Osteocyte (in vitro differentiated cells): ENCODE results near the gene CEMIP. TPM values are rescaled to one million over a fixed set of nuclear protein-coding genes. Genes with fewer than 3 reads are reported as not detected.

Source experiments
- DNase-seq: peaks from one replicate; pipeline ENCODE4 v3.0.0; 2021; ENCODE audit warnings: mixed read lengths; ENCODE audit not compliant: unreplicated experiment; ENCODE audit errors: extremely low spot score
- H3K27ac Mint-ChIP-seq: one replicate; pipeline ENCODE4 v1.8.0; 2021; ENCODE audit warnings: mild to moderate bottlenecking, mixed read lengths; ENCODE audit not compliant: unreplicated experiment
- H3K27me3 Mint-ChIP-seq: one replicate; pipeline ENCODE4 v1.8.0; 2021; ENCODE audit warnings: mixed read lengths; ENCODE audit not compliant: unreplicated experiment
- H3K36me3 Mint-ChIP-seq: one replicate; pipeline ENCODE4 v1.8.0; 2021; ENCODE audit warnings: mixed read lengths; ENCODE audit not compliant: unreplicated experiment
- H3K4me1 Mint-ChIP-seq: one replicate; pipeline ENCODE4 v1.8.0; 2021; ENCODE audit warnings: mixed read lengths; ENCODE audit not compliant: unreplicated experiment
- H3K4me3 Mint-ChIP-seq: one replicate; pipeline ENCODE4 v1.8.0; 2021; ENCODE audit warnings: mild to moderate bottlenecking, moderate library complexity, mixed read lengths; ENCODE audit not compliant: unreplicated experiment
- H3K9me3 Mint-ChIP-seq: one replicate; pipeline ENCODE4 v1.8.0; 2021; ENCODE audit warnings: mixed read lengths; ENCODE audit not compliant: unreplicated experiment
- total RNA-seq: library from RNA; stranded (reverse); gene quantifications from 2 replicates; pipeline ENCODE4 v1.2.1, GENCODE V29; 2021
- TF ChIP-seq, protein P1 (sequence below): fragments of 200-600 bp; sonication (generic); IDR thresholded peaks from 2 replicates; pipeline ENCODE4 v1.5.0; 2021; ENCODE audit warnings: antibody characterized with exemption, mild to moderate bottlenecking, moderate library complexity

CEMIP gene
- total RNA-seq, 1 donor from 2014 or later: 445 TPM

DNA sequence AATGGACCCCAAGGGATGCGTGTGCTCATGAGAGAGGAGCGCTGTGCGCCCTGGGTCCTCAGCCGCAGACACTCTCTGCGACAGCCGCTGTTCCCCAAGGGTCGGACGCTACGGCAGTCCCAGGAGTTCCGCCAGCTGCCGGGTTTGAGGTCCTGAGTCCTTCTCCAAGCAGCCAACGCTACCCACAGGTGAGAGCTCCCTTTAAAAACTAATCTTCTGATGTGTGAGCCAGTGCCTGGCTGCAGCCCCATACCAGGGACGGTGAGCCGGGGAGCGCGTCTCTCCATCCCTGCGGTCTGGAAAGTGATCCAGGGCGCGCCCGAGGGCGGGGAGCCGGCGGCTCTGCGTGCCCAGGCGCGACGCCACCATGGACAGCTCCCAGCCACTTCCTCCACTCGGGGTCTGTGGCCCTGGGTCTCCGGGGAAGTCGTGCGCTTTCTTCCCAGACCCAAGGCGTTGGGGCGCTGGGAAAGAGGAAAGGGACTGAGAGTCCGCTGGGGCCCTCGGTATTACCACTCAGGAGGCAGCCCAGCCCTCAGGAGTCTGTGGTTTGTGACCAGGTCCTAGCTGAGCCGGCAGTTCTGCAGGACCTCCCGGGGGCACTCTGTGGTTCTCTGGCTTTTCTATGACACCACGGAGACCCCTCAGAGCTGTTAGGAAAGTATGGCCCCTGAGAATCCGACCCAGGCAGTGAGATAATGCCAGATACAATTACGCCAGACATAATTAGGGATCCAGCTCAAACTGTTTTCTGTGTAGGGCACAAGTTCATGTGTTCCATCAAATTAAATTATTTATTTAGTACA, 1.4 kb downstream of the CEMIP start:
- Mint-ChIP-seq H3K9me3 (no peaks in the 10 kb centered on the region), H3K4me3 (peak overlapping the region; percentile 97), H3K27me3 (no peaks in the 10 kb centered on the region), H3K4me1 (peaks cover 82% of the 10 kb centered on the region), H3K36me3 (peaks cover 57% of the 10 kb centered on the region), H3K27ac (peak overlapping the region; percentile 59)
- TF ChIP-seq, protein P1, sequence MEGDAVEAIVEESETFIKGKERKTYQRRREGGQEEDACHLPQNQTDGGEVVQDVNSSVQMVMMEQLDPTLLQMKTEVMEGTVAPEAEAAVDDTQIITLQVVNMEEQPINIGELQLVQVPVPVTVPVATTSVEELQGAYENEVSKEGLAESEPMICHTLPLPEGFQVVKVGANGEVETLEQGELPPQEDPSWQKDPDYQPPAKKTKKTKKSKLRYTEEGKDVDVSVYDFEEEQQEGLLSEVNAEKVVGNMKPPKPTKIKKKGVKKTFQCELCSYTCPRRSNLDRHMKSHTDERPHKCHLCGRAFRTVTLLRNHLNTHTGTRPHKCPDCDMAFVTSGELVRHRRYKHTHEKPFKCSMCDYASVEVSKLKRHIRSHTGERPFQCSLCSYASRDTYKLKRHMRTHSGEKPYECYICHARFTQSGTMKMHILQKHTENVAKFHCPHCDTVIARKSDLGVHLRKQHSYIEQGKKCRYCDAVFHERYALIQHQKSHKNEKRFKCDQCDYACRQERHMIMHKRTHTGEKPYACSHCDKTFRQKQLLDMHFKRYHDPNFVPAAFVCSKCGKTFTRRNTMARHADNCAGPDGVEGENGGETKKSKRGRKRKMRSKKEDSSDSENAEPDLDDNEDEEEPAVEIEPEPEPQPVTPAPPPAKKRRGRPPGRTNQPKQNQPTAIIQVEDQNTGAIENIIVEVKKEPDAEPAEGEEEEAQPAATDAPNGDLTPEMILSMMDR: no peak
- peak; percentile 92 for DNase-seq

DNA sequence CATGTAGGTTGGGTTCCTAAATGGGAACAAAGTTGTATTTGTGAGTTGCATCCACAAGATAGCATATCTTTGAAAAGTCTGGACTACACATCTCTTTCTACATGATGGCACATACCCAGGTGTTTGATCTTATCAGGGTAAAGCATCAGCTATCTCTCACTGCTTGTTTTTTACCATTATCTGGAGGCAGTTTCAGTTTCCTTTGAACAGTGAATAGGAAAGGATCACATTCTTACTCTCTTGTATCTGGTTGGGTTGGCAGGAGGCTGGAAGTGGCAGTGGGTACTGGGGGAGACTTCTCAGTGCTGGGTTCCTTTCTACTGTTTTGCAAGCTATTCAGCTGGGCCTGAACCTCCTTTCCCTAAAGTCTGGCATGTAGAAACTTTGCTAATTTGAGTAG, 4.1 kb downstream of the CEMIP start:
- H3K4me3 Mint-ChIP-seq: peak overlapping the region; percentile 97
- no peaks in the 10 kb centered on the region for H3K9me3 Mint-ChIP-seq
- H3K27me3 Mint-ChIP-seq: no peaks in the 10 kb centered on the region
- peaks cover 79% of the 10 kb centered on the region for H3K4me1 Mint-ChIP-seq
- TF ChIP-seq, protein P1: no peak
- peaks cover 72% of the 10 kb centered on the region for H3K36me3 Mint-ChIP-seq
- H3K27ac Mint-ChIP-seq: no peak overlapping the region
- no peak for DNase-seq

DNA sequence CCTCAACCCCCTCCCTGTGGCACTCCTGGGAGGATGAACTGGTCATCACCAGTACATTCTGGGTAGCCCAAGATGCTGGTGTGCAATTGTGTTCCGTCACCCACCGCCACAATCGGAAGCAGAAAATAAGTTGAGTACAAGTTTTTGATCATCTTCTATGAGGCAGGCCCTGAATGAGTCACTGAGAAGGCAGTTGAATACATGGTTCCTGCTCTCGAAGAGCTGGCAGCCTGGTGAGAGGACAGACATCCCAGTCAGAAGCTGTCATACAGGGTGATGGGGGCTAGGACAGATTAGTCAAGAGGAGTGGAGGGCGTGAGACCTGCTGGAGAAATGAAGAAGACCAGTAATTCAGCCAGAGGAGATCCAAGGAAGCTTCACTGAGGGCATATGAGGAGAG, 6.2 kb downstream of the CEMIP start:
- Mint-ChIP-seq H3K27me3 (no peaks in the 10 kb centered on the region), H3K36me3 (peaks cover 82% of the 10 kb centered on the region), H3K9me3 (no peaks in the 10 kb centered on the region), H3K27ac (peak overlapping the region; percentile 29), H3K4me1 (peaks cover 85% of the 10 kb centered on the region), H3K4me3 (peak overlapping the region; percentile 97)
- TF ChIP-seq, protein P1: no peak
- DNase-seq: no peak

DNA sequence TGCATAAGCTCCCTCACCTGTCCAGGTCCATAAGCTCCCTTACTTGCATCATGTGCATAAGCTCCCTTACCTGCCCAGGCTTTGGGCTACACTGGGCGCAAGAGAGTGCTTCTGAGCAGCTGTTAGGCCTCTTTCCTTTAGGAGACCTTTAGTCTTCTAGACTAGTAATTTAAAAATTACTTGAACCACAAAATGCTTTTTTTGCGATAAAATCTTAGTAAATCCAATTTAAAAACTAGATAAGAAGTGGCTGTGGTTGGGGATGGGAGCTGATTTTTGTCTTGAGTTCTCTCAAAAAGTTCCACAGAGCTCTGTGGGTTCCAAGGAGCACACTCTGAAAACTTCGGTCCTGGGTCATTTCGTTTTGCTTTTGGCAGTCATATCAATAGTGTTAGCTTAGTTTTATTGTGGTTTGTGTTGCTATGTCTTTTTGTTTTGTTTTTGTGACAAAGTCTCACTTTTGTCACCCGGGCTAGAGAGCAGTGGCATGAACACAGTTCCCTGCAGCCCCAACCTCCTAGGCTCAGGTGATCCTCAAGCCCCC, 6.7 kb downstream of the CEMIP start:
- Mint-ChIP-seq H3K27me3 (no peaks in the 10 kb centered on the region), H3K9me3 (no peaks in the 10 kb centered on the region), H3K4me3 (peak overlapping the region; percentile 28), H3K4me1 (peaks cover 89% of the 10 kb centered on the region), H3K36me3 (peaks cover 82% of the 10 kb centered on the region), H3K27ac (no peak overlapping the region)
- DNase-seq: no peak
- TF ChIP-seq, protein P1: no peak

DNA sequence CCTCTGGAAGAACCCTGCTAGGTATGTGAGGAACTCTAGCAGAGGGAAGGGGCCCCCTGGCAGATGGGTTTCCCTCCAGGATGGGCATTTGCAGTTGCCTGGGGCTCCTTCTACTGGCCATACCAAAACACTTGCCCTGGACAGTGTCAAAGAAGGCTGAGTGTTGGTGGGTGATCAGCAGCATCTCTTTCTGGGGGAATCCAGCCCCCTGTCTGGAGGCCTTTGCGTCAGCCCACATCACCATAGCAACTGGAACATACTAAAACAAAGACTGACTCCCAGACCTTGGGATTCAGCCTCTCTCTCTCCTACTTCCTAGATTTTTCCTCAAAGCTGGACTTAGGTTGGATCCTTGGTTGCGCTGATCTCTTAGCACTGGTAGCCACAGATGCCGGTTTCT, 8.1 kb downstream of the CEMIP start:
- peak overlapping the region; percentile 46 for H3K27ac Mint-ChIP-seq

More for the DNA sequence above, 8.1 kb downstream of the CEMIP start:
- no peaks in the 10 kb centered on the region for H3K9me3 Mint-ChIP-seq
- TF ChIP-seq, protein P1: peak; percentile 13
- DNase-seq: no peak
- peaks cover 82% of the 10 kb centered on the region for H3K36me3 Mint-ChIP-seq
- H3K4me1 Mint-ChIP-seq: peaks cover 85% of the 10 kb centered on the region
- H3K27me3 Mint-ChIP-seq: no peaks in the 10 kb centered on the region
- H3K4me3 Mint-ChIP-seq: no peak overlapping the region
